ENCODE data around the gene FFAR1. TPM values are rescaled to one million over a fixed set of nuclear protein-coding genes. Genes with fewer than 3 reads are reported as not detected.

Gene FFAR1
- total RNA-seq, 4 donors from 2014 or later, result 0.32 TPM; not detected in 3

- intact Hi-C loops (cut with DNase I; ENCODE audit: low total_unique reads), result no loop called here
- WGBS, 2 donors (ENCODE audit: low coverage in 1 of 2), result 36 to 50% methylated on average over 7 to 19 of the region's 19 CpGs
Observed at GRCh38 chr19:35395382-35396199, 47.9 kb downstream of the FFAR1 start.

GRCh38 chr19:35396240-35396885, 48.7 kb downstream of the FFAR1 start:
- no peak for DNase-seq
- no peak overlapping the region for H3K4me3 ChIP-seq
- no peaks in the 10 kb centered on the region for H3K36me3 ChIP-seq
- H3K27ac ChIP-seq, result peak overlapping the region in 1 of 4 donors; percentile 44
- no peaks in the 10 kb centered on the region for H3K9me3 ChIP-seq
- no peaks in the 10 kb centered on the region for H3K27me3 ChIP-seq
- no peak for TF ChIP-seq EP300 (IDR thresholded peaks at IDR 0.05; ENCODE audit: low read depth)
- TF ChIP-seq POLR2AphosphoS5 (IDR thresholded peaks at IDR 0.05), result no peak
- no peak for TF ChIP-seq POLR2A (IDR thresholded peaks at IDR 0.05)
- no peak for TF ChIP-seq CTCF (IDR thresholded peaks at IDR 0.05)
- intact Hi-C loops (cut with DNase I; ENCODE audit: low total_unique reads) (no loop called here), in situ Hi-C loops (cut with MboI; ENCODE audit: low pct_ligation_motif_present in 1 of 4, low pct_unique_long_range_greater_than_20kb in 1 of 4, low sequenced_read_pairs in 3 of 4) (no loop called here)
- 79 to 100% methylated on average over 5 to 14 of the region's 14 CpGs for WGBS, 2 donors (ENCODE audit: low coverage in 1 of 2)
- H3K4me1 ChIP-seq, result peaks cover 0 to 9% (median 4%) of the 10 kb centered on the region in 4 donors

More at GRCh38 chr19:35395382-35396199, 47.9 kb downstream of the FFAR1 start:
- in situ Hi-C loops (cut with MboI; ENCODE audit: low pct_ligation_motif_present in 1 of 4, low pct_unique_long_range_greater_than_20kb in 1 of 4, low sequenced_read_pairs in 3 of 4), result no loop called here
- no peaks in the 10 kb centered on the region for H3K9me3 ChIP-seq
- H3K27ac ChIP-seq, result peak overlapping the region in 2 of 4 donors; percentile 30 to 44
- H3K4me3 ChIP-seq, result no peak overlapping the region
- peaks cover 0 to 9% (median 4%) of the 10 kb centered on the region in 4 donors for H3K4me1 ChIP-seq
- DNase-seq, result peak; percentile 20
- no peaks in the 10 kb centered on the region for H3K27me3 ChIP-seq
- no peak for TF ChIP-seq EP300 (IDR thresholded peaks at IDR 0.05; ENCODE audit: low read depth)
- TF ChIP-seq POLR2A (IDR thresholded peaks at IDR 0.05), result no peak
- TF ChIP-seq CTCF (IDR thresholded peaks at IDR 0.05), result no peak
- TF ChIP-seq POLR2AphosphoS5 (IDR thresholded peaks at IDR 0.05), result no peak
- H3K36me3 ChIP-seq, result no peaks in the 10 kb centered on the region

GRCh38 chr19:35397064-35397463, 49.4 kb downstream of the FFAR1 start:
- H3K27me3 ChIP-seq, result no peaks in the 10 kb centered on the region
- intact Hi-C loops (cut with DNase I; ENCODE audit: low total_unique reads), result no loop called here
- H3K27ac ChIP-seq, result no peak overlapping the region
- 67 to 86% methylated on average over 3 to 6 of the region's 6 CpGs for WGBS, 2 donors (ENCODE audit: low coverage in 1 of 2)
- peaks cover 0 to 9% (median 4%) of the 10 kb centered on the region in 4 donors for H3K4me1 ChIP-seq
- DNase-seq, result no peak
- TF ChIP-seq POLR2A (IDR thresholded peaks at IDR 0.05) (no peak), POLR2AphosphoS5 (IDR thresholded peaks at IDR 0.05) (no peak), EP300 (IDR thresholded peaks at IDR 0.05; ENCODE audit: low read depth) (no peak), CTCF (IDR thresholded peaks at IDR 0.05) (no peak)
- H3K4me3 ChIP-seq, result no peak overlapping the region
- H3K9me3 ChIP-seq, result no peaks in the 10 kb centered on the region
- in situ Hi-C loops (cut with MboI; ENCODE audit: low pct_ligation_motif_present in 1 of 4, low pct_unique_long_range_greater_than_20kb in 1 of 4, low sequenced_read_pairs in 3 of 4), result no loop called here
- H3K36me3 ChIP-seq, result no peaks in the 10 kb centered on the region

Other genes starting within 250 kb of the FFAR1 start
- 1,000 to 10,000 TPM; 1,678 to 4,641 (median 3,622) TPM for gene FXYD3, start 232.1 kb upstream of the FFAR1 start, total RNA-seq
- gene LGI4, start 212.8 kb upstream of the FFAR1 start, total RNA-seq, result 10 to 100 TPM in 3 of 4 donors, 1 to 10 TPM in 1; 9.8 to 71.8 (median 25.9) TPM
- 10 to 100 TPM in 2 of 4 donors, not detected in 2; 10.6 to 29.2 TPM for gene FXYD1, start 209.1 kb upstream of the FFAR1 start, total RNA-seq
- not detected for gene FXYD7, start 204.6 kb upstream of the FFAR1 start, total RNA-seq
- gene FXYD5, start 193.2 kb upstream of the FFAR1 start, total RNA-seq, result 10 to 100 TPM in 2 of 4 donors, 1 to 10 TPM in 2; 2.0 to 57.2 (median 15.1) TPM
- not detected for gene FAM187B, start 119.2 kb upstream of the FFAR1 start, total RNA-seq
- gene LSR, start 98.9 kb upstream of the FFAR1 start, total RNA-seq, result 100 to 1,000 TPM; 124 to 484 (median 330) TPM
- gene USF2, start 78.9 kb upstream of the FFAR1 start, total RNA-seq, result 100 to 1,000 TPM in 3 of 4 donors, 10 to 100 TPM in 1; 95.9 to 207 (median 140) TPM
- not detected for gene HAMP, start 65.4 kb upstream of the FFAR1 start, total RNA-seq
- not detected for gene MAG, start 55.7 kb upstream of the FFAR1 start, total RNA-seq
- 10 to 100 TPM in 2 of 4 donors, 1 to 10 TPM in 1, not detected in 1; 4.4 to 27.7 (median 21.1) TPM for gene CD22, start 18.7 kb upstream of the FFAR1 start, total RNA-seq
- gene FFAR3, start 10.6 kb downstream of the FFAR1 start, total RNA-seq, result under 1 TPM in 1 of 4 donors, not detected in 3; 0.27 TPM
- not detected for gene GPR42, start 23.2 kb downstream of the FFAR1 start, total RNA-seq
- 1 to 10 TPM in 1 of 4 donors, under 1 TPM in 1, not detected in 2; 0.32 to 2.2 TPM for gene FFAR2, start 100.4 kb downstream of the FFAR1 start, total RNA-seq
- not detected for gene KRTDAP, start 142.6 kb downstream of the FFAR1 start, total RNA-seq
- 10 to 100 TPM in 2 of 4 donors, 1 to 10 TPM in 2; 2.7 to 18.1 (median 10.0) TPM for gene DMKN, start 165.7 kb downstream of the FFAR1 start, total RNA-seq
- gene SBSN, start 180.4 kb downstream of the FFAR1 start, total RNA-seq, result not detected
- not detected for gene GAPDHS, start 185.6 kb downstream of the FFAR1 start, total RNA-seq
- 10 to 100 TPM; 29.5 to 77.0 (median 54.0) TPM for gene TMEM147, start 197.7 kb downstream of the FFAR1 start, total RNA-seq
- not detected for gene ATP4A, start 215.8 kb downstream of the FFAR1 start, total RNA-seq
- not detected for gene PMIS2, start 238.3 kb downstream of the FFAR1 start, total RNA-seq

All from transverse colon (tissue), 4 donors.